Neural cell (in vitro differentiated cells): ENCODE measurements around the gene FAM217A.

ENCODE experiments used
- CTCF ChIP-seq: fragments of 450-650 bp; IDR thresholded peaks from 2 replicates; pipeline ENCODE4 v1.5.1; 2014; ENCODE audit warnings: antibody characterized with exemption, mild to moderate bottlenecking, moderate library complexity; ENCODE audit not compliant: poor library complexity, severe bottlenecking
- EP300 ChIP-seq: fragments of 450-650 bp; conservative IDR thresholded peaks from 2 replicates; pipeline ENCODE4 v1.6.1; 2014; ENCODE audit warnings: antibody characterized with exemption, mild to moderate bottlenecking, moderate library complexity; ENCODE audit not compliant: poor library complexity, severe bottlenecking
- EZH2 ChIP-seq: fragments of 200-600, 300-800 bp; shearing (Covaris generic), sonication (generic); IDR thresholded peaks from 2 replicates; pipeline ENCODE4 v1.6.1; 2014; ENCODE audit warnings: antibody characterized with exemption, low read length, borderline replicate concordance, mild to moderate bottlenecking; ENCODE audit not compliant: insufficient read depth, poor library complexity, severe bottlenecking
- MXI1 ChIP-seq: fragments of 450-650 bp; conservative IDR thresholded peaks from 2 replicates; pipeline ENCODE4 v1.6.1; 2014; ENCODE audit warnings: antibody characterized with exemption, mild to moderate bottlenecking; ENCODE audit not compliant: poor library complexity, severe bottlenecking
- POLR2AphosphoS5 ChIP-seq: IDR thresholded peaks from 2 replicates; pipeline ENCODE4 v1.6.1; 2012
- RAD21 ChIP-seq: fragments of 450-650 bp; conservative IDR thresholded peaks from 2 replicates; pipeline ENCODE4 v1.6.1; 2014; ENCODE audit warnings: antibody characterized with exemption, mild to moderate bottlenecking, moderate library complexity
- SMC3 ChIP-seq: fragments of 450-650 bp; conservative IDR thresholded peaks from 2 replicates; pipeline ENCODE4 v1.6.1; 2014; ENCODE audit warnings: antibody characterized with exemption, mild to moderate bottlenecking, moderate library complexity; ENCODE audit not compliant: poor library complexity
- TAF1 ChIP-seq: IDR thresholded peaks from 2 replicates; pipeline ENCODE4 v1.6.1; 2012; ENCODE audit warnings: low read depth
- TF ChIP-seq, protein P1 (sequence below): IDR thresholded peaks from 2 replicates; pipeline ENCODE4 v1.6.1; 2012; ENCODE audit warnings: borderline replicate concordance

DNA sequence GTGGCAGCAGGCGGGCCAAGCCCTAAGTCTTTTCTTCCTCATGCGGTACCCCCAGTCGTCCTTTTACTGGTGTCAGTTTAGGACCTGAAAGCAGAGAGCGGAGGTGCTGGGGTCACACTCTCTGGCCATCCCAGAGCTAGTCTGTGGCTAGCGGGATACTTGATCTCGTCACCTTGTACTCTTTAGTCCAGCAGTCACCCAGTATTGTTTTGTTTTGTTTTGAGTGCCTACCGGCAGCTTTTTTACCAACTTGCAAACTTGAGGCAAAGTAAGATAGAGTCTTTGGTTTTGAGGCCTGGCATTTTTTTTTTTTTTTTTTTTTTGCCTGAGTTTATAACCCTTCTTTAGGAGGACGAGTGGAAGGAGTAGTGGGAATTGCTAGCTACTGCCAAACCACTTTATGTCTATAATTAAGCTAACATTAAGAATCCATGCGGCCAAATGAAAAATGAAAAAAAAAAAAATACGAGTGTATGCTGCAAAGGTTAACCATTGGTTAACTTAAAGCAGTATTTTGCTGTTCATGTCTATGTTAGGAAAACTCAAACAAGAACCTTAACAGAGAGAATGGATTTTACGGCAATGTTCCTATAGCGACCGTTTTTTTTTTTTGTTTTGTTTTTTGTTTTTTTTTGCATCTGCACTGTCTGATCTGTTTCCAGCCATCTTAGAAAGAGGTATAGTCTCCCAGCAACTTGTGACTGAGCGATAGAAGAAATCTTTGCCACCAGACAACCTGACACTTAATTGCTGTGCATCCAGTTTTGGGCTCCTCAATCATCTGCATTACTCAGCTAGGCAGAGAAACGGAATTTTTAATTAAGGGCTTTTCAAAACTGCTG, 56.9 kb downstream of the FAM217A start:
- no peak for TF ChIP-seq CTCF
- no peak for TF ChIP-seq MXI1
- TF ChIP-seq POLR2AphosphoS5 = no peak
- TF ChIP-seq TAF1 = no peak
- no peak for TF ChIP-seq EZH2
- no peak for TF ChIP-seq EP300
- TF ChIP-seq, protein P1, sequence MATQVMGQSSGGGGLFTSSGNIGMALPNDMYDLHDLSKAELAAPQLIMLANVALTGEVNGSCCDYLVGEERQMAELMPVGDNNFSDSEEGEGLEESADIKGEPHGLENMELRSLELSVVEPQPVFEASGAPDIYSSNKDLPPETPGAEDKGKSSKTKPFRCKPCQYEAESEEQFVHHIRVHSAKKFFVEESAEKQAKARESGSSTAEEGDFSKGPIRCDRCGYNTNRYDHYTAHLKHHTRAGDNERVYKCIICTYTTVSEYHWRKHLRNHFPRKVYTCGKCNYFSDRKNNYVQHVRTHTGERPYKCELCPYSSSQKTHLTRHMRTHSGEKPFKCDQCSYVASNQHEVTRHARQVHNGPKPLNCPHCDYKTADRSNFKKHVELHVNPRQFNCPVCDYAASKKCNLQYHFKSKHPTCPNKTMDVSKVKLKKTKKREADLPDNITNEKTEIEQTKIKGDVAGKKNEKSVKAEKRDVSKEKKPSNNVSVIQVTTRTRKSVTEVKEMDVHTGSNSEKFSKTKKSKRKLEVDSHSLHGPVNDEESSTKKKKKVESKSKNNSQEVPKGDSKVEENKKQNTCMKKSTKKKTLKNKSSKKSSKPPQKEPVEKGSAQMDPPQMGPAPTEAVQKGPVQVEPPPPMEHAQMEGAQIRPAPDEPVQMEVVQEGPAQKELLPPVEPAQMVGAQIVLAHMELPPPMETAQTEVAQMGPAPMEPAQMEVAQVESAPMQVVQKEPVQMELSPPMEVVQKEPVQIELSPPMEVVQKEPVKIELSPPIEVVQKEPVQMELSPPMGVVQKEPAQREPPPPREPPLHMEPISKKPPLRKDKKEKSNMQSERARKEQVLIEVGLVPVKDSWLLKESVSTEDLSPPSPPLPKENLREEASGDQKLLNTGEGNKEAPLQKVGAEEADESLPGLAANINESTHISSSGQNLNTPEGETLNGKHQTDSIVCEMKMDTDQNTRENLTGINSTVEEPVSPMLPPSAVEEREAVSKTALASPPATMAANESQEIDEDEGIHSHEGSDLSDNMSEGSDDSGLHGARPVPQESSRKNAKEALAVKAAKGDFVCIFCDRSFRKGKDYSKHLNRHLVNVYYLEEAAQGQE = no peak
- TF ChIP-seq SMC3 = no peak
- TF ChIP-seq RAD21 = no peak
